HepG2 (cell line): Measurements from ENCODE around the gene TGFB2. TPM values are rescaled to one million over a fixed set of nuclear protein-coding genes. Genes with fewer than 3 reads are reported as not detected.

Experiments used
- ATAC-seq: fragments of 200-7000 bp; cut with Tn5 transposase; 3 replicates; pipeline ENCODE4 v1.9.1; 2020; ENCODE audit warnings: mild to moderate bottlenecking, moderate library complexity
- BruUV-seq: library from RNA; stranded (reverse); fragments of 400-500 nt; replicated peaks from 2 replicates; lab custom pipeline; 2021; lab: Mats Ljungman, UMichigan
- CTCF ChIA-PET: fragments of 300-600 bp; formaldehyde crosslinking; extraction: SDS; loops from one replicate; lab custom pipeline; 2021; ENCODE audit warnings: low total read pairs, inconsistent platforms, low intra/inter-chr PET ratio; lab: Yijun Ruan, JAX
- POLR2A ChIA-PET: fragments of 350-600 bp; sonication (Branson Sonifier 250); formaldehyde crosslinking; loops from one replicate; lab custom pipeline; 2020; ENCODE audit warnings: antibody characterized with exemption, inconsistent platforms; lab: Yijun Ruan, JAX
- DNase-seq: peaks from one replicate; pipeline ENCODE4 v3.0.0-alpha.2; 2015; ENCODE audit warnings: low spot score
- FAIRE-seq: peaks from 3 replicates; lab custom pipeline; 2011; peaks lifted over from hg19 to GRCh38; lab: Jason Lieb, UNC
- H2AFZ ChIP-seq: one replicate; pipeline ENCODE4 v1.6.1; 2011; ENCODE audit warnings: low read length, inconsistent platforms
- H3K27ac ChIP-seq: fragments of 300-600 bp; 3 replicates; pipeline ENCODE4 v1.8.0; 2011; ENCODE audit warnings: mixed run types, mild to moderate bottlenecking, mixed read lengths, low read length, inconsistent platforms; ENCODE audit not compliant: insufficient read depth; ENCODE audit errors: extremely low read length
- H3K27me3 ChIP-seq, 2 experiments: fragments of 200-600 bp in 1 of 2; 2 replicates in 1 of 2; 3 replicates in 1 of 2; pipeline versions ENCODE4 v1.6.0 to v1.8.0; 2011; ENCODE audit warnings: low read length in 2 of 2, mild to moderate bottlenecking in 2 of 2, moderate library complexity in 2 of 2, inconsistent platforms in 1 of 2; ENCODE audit not compliant: insufficient read depth in 2 of 2, control insufficient read depth in 1 of 2
- H3K36me3 ChIP-seq, 2 experiments: fragments of 200-600 bp in 1 of 2; replicated peaks in 1 of 2; 2 replicates in 1 of 2; 3 replicates in 1 of 2; pipeline versions ENCODE4 v1.5.1 to v1.8.0; 2011; ENCODE audit warnings: low read length in 2 of 2, inconsistent platforms in 1 of 2; ENCODE audit not compliant: insufficient read depth in 2 of 2, control insufficient read depth in 1 of 2
- H3K4me1 ChIP-seq: 2 replicates; pipeline ENCODE4 v1.5.1; 2012; ENCODE audit warnings: low read length, inconsistent platforms; ENCODE audit not compliant: insufficient read depth
- H3K4me2 ChIP-seq: 2 replicates; pipeline ENCODE4 v1.6.0; 2011; ENCODE audit warnings: low read depth, low read length, inconsistent platforms
- H3K4me3 ChIP-seq, 3 experiments: fragments of 200-600 bp in 1 of 3; sonication (generic), shearing (Covaris generic) in 1 of 3; replicated peaks in 1 of 3; 2 replicates each; pipeline ENCODE4 v1.5.1; 2011 to 2016; ENCODE audit warnings: low read length in 3 of 3, inconsistent platforms in 2 of 3, low read depth in 2 of 3, mild to moderate bottlenecking in 2 of 3, control low read depth in 1 of 3, mixed read lengths in 1 of 3; ENCODE audit not compliant: insufficient read depth in 1 of 3
- H3K79me2 ChIP-seq: one replicate; pipeline ENCODE4 v1.6.1; 2011; ENCODE audit warnings: low read length, inconsistent platforms; ENCODE audit not compliant: insufficient read depth
- H3K9ac ChIP-seq: 2 replicates; pipeline ENCODE4 v1.6.0; 2011; ENCODE audit warnings: mild to moderate bottlenecking, low read depth, low read length, inconsistent platforms; ENCODE audit not compliant: insufficient read depth
- H3K9me3 ChIP-seq: 2 replicates; pipeline ENCODE4 v1.5.1; 2012; ENCODE audit warnings: mild to moderate bottlenecking, low read length
- H4K20me1 ChIP-seq: 2 replicates; pipeline ENCODE4 v1.6.0; 2011; ENCODE audit warnings: inconsistent platforms, mild to moderate bottlenecking, low read length, moderate library complexity; ENCODE audit not compliant: insufficient read depth
- CREM ChIP-seq, 2 experiments: sonication (generic) in 1 of 2; formaldehyde crosslinking in 1 of 2; IDR thresholded peaks; 2 replicates each; pipeline versions ENCODE4 v1.4.0 to v1.6.1; 2016 to 2020; ENCODE audit warnings: antibody characterized with exemption in 1 of 2, mild to moderate bottlenecking in 1 of 2, missing genetic modification reagents in 1 of 2
- HNF4A ChIP-seq: sonication (generic); formaldehyde crosslinking; IDR thresholded peaks from 2 replicates; pipeline ENCODE4 v1.4.0; 2020; ENCODE audit warnings: missing genetic modification reagents
- MLLT10 ChIP-seq: sonication (generic); formaldehyde crosslinking; IDR thresholded peaks from 2 replicates; pipeline ENCODE4 v1.4.0; 2020; ENCODE audit warnings: missing genetic modification reagents
- NFATC3 ChIP-seq: sonication (generic); formaldehyde crosslinking; IDR thresholded peaks from 2 replicates; pipeline ENCODE4 v1.5.1; 2020; ENCODE audit warnings: mild to moderate bottlenecking, missing genetic modification reagents
- PLRG1 ChIP-seq: fragments of 450-650 bp; conservative IDR thresholded peaks from 2 replicates; pipeline ENCODE4 v1.6.1; 2016
- REST ChIP-seq, 2 experiments: IDR thresholded peaks; 2 replicates each; pipeline ENCODE4 v1.6.1; 2011 to 2012; ENCODE audit warnings: low read length in 2 of 2, borderline replicate concordance in 1 of 2, low read depth in 1 of 2, mild to moderate bottlenecking in 1 of 2, moderate library complexity in 1 of 2
- SRF ChIP-seq: IDR thresholded peaks from 2 replicates; pipeline ENCODE4 v1.6.1; 2011; ENCODE audit warnings: mild to moderate bottlenecking, low read depth, low read length, moderate library complexity
- TCF7 ChIP-seq: sonication (generic); IDR thresholded peaks from 2 replicates; pipeline ENCODE4 v1.6.1; 2016; ENCODE audit warnings: antibody characterized with exemption, low read depth
- TCF7L2 ChIP-seq: IDR thresholded peaks from 2 replicates; pipeline ENCODE4 v1.6.1; 2011; ENCODE audit warnings: mild to moderate bottlenecking, low read depth, low read length, moderate library complexity
- ZFY ChIP-seq: sonication (generic); formaldehyde crosslinking; IDR thresholded peaks from 2 replicates; pipeline ENCODE4 v1.4.0; 2020; ENCODE audit warnings: missing genetic modification reagents
- ZNF121 ChIP-seq: sonication (generic); formaldehyde crosslinking; IDR thresholded peaks from 2 replicates; pipeline ENCODE4 v1.5.0; 2020; ENCODE audit warnings: mild to moderate bottlenecking, missing genetic modification reagents
- ZNF124 ChIP-seq: sonication (generic); formaldehyde crosslinking; IDR thresholded peaks from 2 replicates; pipeline ENCODE4 v1.4.0; 2020; ENCODE audit warnings: missing genetic modification reagents
- ZNF354B ChIP-seq: sonication (generic); formaldehyde crosslinking; IDR thresholded peaks from 2 replicates; pipeline ENCODE4 v1.8.0; 2022; ENCODE audit warnings: mild to moderate bottlenecking, missing genetic modification reagents
- ZNF383 ChIP-seq: sonication (generic); formaldehyde crosslinking; IDR thresholded peaks from 2 replicates; pipeline ENCODE4 v1.4.0; 2020; ENCODE audit warnings: missing genetic modification reagents, mild to moderate bottlenecking, borderline replicate concordance
- ZNF781 ChIP-seq: sonication (generic); formaldehyde crosslinking; IDR thresholded peaks from 2 replicates; pipeline ENCODE4 v1.5.1; 2020; ENCODE audit warnings: borderline replicate concordance, mild to moderate bottlenecking, missing genetic modification reagents; ENCODE audit errors: not compliant biosample characterization
- ZSCAN5A ChIP-seq: sonication (generic); formaldehyde crosslinking; IDR thresholded peaks from 2 replicates; pipeline ENCODE4 v1.8.0; 2022; ENCODE audit warnings: mild to moderate bottlenecking, missing genetic modification reagents, borderline replicate concordance
- in situ Hi-C: cut with HindIII; loops from 2 replicates; pipeline ENCODE4 v1.10.0; 2017; ENCODE audit warnings: low pct_unique_long_range_greater_than_20kb; ENCODE audit not compliant: extremely low pct_ligation_motif_present
- intact Hi-C: fragments of 100-400 bp; cut with micrococcal nuclease; formaldehyde crosslinking; loops from one replicate; pipeline ENCODE4 v1.10.0; 2022; ENCODE audit not compliant: unreplicated experiment
- polyA plus RNA-seq, 8 experiments: library from polyadenylated mRNA; depleted of rRNA in 3 of 8; stranded (reverse) in 7 of 8; unstranded in 1 of 8; fragments of >200 nt; fragmentation: Illumina TruSeq in 4 of 8; extraction: Trizol in 4 of 8; gene quantifications; 2 replicates each; pipeline versions ENCODE4 v1.2.1 to v1.2.3, GENCODE V29; 2011 to 2016; ENCODE audit warnings: low read depth in 4 of 8, missing spikeins in 1 of 8, mixed read lengths in 1 of 8; ENCODE audit not compliant: insufficient read depth in 1 of 8
- total RNA-seq, 5 experiments: library from RNA; depleted of rRNA; stranded (reverse); fragments of >200 nt; fragmentation: Illumina TruSeq; extraction: Trizol; gene quantifications; 2 replicates each; pipeline ENCODE4 v1.2.3, GENCODE V29; 2016; ENCODE audit warnings: low read depth in 1 of 5
- TF ChIP-seq, protein P1 (sequence below): IDR thresholded peaks from 2 replicates; pipeline ENCODE4 v1.6.1; 2018; ENCODE audit warnings: missing genetic modification reagents, mild to moderate bottlenecking, missing compliant biosample characterization
- TF ChIP-seq, protein P2 (sequence below): sonication (generic); formaldehyde crosslinking; conservative IDR thresholded peaks from 2 replicates; pipeline ENCODE4 v1.8.0; 2022; ENCODE audit warnings: missing genetic modification reagents

The TGFB2 gene
- total and polyA plus RNA-seq, 2 of the 13 experiments (the other 11 are each of a cell fraction or from before 2014, with no cell fraction given), result 0.07 TPM; not detected in 1

DNA sequence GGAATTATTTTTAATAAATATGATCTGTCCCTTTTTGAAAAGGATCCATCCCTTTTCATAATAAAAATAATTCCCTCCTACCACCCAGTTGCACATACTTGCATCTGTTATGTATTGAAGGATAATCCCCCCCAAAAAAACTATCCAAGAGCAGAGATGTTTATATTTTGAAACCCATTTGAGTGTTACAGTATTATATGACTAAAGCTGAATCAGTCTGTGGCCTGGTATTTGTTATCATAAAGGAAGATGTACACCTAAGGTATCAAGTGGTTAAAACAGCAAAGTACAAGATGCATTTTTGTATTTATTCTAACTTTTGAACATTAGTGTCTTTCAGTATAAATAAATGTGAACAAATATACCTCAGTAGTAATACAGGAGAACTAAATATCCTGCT, 12.7 kb upstream of the TGFB2 start:
- no peaks in the 10 kb centered on the region for H3K79me2 ChIP-seq
- in situ Hi-C loops, result loop anchor here (10.0 to 25.0 kb wide), 3 partner anchors 655 to 1232 kb away; no protein-coding TSS in a partner anchor
- no peaks in the 10 kb centered on the region for H4K20me1 ChIP-seq
- ATAC-seq, result no peak
- DNase-seq, result no peak
- BruUV-seq, result no TSS peak
- intact Hi-C loops, result loop anchor here (5.0 to 10.0 kb wide), 3 partner anchors 312 to 1235 kb away; no protein-coding TSS in a partner anchor
- H3K4me3 ChIP-seq, result no peak overlapping the region
- H3K36me3 ChIP-seq, result peaks cover 0 to 3% of the 10 kb centered on the region in 2 experiments; a peak in 2 of 5 replicates
- H3K27ac ChIP-seq, result no peak overlapping the region
- H3K9me3 ChIP-seq, result no peaks in the 10 kb centered on the region
- peaks cover 7% of the 10 kb centered on the region for H3K4me1 ChIP-seq
- TF ChIP-seq ZSCAN5A (no peak), ZNF121 (CRISPR knock-in tag) (no peak), CREM (IDR thresholded peaks at IDR 0.05) (no peak), CREM (CRISPR knock-in tag; IDR thresholded peaks at IDR 0.05) (no peak), HNF4A (CRISPR knock-in tag) (no peak), ZNF124 (CRISPR knock-in tag) (no peak), ZFY (CRISPR knock-in tag) (no peak), ZNF383 (CRISPR knock-in tag) (no peak), NFATC3 (CRISPR knock-in tag) (no peak), TCF7 (no peak), SRF (no peak), ZNF781 (CRISPR knock-in tag) (no peak), ZNF354B (no peak), REST (IDR thresholded peaks at IDR 0.05; ENCODE audit: borderline replicate concordance in 1 of 2, low read depth in 1 of 2, low read length in 2 of 2) (no peak), MLLT10 (CRISPR knock-in tag) (no peak), TCF7L2 (no peak), PLRG1 (no peak)
- TF ChIP-seq, protein P1, sequence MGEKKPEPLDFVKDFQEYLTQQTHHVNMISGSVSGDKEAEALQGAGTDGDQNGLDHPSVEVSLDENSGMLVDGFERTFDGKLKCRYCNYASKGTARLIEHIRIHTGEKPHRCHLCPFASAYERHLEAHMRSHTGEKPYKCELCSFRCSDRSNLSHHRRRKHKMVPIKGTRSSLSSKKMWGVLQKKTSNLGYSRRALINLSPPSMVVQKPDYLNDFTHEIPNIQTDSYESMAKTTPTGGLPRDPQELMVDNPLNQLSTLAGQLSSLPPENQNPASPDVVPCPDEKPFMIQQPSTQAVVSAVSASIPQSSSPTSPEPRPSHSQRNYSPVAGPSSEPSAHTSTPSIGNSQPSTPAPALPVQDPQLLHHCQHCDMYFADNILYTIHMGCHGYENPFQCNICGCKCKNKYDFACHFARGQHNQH (CRISPR knock-in tag), result no peak
- TF ChIP-seq, protein P2, sequence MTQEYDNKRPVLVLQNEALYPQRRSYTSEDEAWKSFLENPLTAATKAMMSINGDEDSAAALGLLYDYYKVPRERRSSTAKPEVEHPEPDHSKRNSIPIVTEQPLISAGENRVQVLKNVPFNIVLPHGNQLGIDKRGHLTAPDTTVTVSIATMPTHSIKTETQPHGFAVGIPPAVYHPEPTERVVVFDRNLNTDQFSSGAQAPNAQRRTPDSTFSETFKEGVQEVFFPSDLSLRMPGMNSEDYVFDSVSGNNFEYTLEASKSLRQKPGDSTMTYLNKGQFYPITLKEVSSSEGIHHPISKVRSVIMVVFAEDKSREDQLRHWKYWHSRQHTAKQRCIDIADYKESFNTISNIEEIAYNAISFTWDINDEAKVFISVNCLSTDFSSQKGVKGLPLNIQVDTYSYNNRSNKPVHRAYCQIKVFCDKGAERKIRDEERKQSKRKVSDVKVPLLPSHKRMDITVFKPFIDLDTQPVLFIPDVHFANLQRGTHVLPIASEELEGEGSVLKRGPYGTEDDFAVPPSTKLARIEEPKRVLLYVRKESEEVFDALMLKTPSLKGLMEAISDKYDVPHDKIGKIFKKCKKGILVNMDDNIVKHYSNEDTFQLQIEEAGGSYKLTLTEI (CRISPR knock-in tag), result no peak
- CTCF ChIA-PET, result no interaction called here
- no peaks in the 10 kb centered on the region; a peak in 1 of 5 replicates for H3K27me3 ChIP-seq
- POLR2A ChIA-PET, result no interaction called here
- FAIRE-seq, result no peak
- H3K9ac ChIP-seq, result no peak overlapping the region
- no peak overlapping the region for H2AFZ ChIP-seq
- no peak overlapping the region for H3K4me2 ChIP-seq
